ENCODE results near the gene BTNL9. TPM values are rescaled to one million over a fixed set of nuclear protein-coding genes. Genes with fewer than 3 reads are reported as not detected.

Gene BTNL9
- total and polyA plus RNA-seq, 8 donors = 11.0 to 56.1 (median 18.7) TPM

GRCh38 chr5:181105391-181106025, 65.4 kb downstream of the BTNL9 start:
- Histone ChIP-seq H3K27ac (no peak overlapping the region), H3K36me3 (no peaks in the 10 kb centered on the region), H3K9me3 (no peaks in the 10 kb centered on the region), H3K27me3 (peaks cover under 1 to 71% of the 10 kb centered on the region in 2 donors), H3K4me1 (no peaks in the 10 kb centered on the region), H3K4me3 (no peak overlapping the region)
- intact Hi-C loops (cut with DNase I) = no loop called here
- no peak for TF ChIP-seq CTCF (IDR thresholded peaks at IDR 0.05)
- ATAC-seq = no peak
- DNase-seq = no peak

- peaks cover 0 to 84% of the 10 kb centered on the region in 2 donors for H3K27me3 ChIP-seq
- intact Hi-C loops (cut with DNase I) = no loop called here
- TF ChIP-seq CTCF (IDR thresholded peaks at IDR 0.05) = no peak
- no peak overlapping the region for H3K4me3 ChIP-seq
- no peaks in the 10 kb centered on the region for H3K36me3 ChIP-seq
- no peak overlapping the region for H3K27ac ChIP-seq
- no peaks in the 10 kb centered on the region for H3K4me1 ChIP-seq
- H3K9me3 ChIP-seq = no peaks in the 10 kb centered on the region
- ATAC-seq (no peak), DNase-seq (no peak)
Observed at GRCh38 chr5:181107699-181108098, 67.6 kb downstream of the BTNL9 start.

- H3K27me3 ChIP-seq = peaks cover 0 to 92% of the 10 kb centered on the region in 2 donors
- TF ChIP-seq CTCF (IDR thresholded peaks at IDR 0.05) = no peak
- H3K4me3 ChIP-seq = no peak overlapping the region
- DNase-seq (no peak), ATAC-seq (no peak)
- intact Hi-C loops (cut with DNase I) = no loop called here
- no peaks in the 10 kb centered on the region for H3K4me1 ChIP-seq
- H3K36me3 ChIP-seq = no peaks in the 10 kb centered on the region
- H3K9me3 ChIP-seq = no peaks in the 10 kb centered on the region
- no peak overlapping the region for H3K27ac ChIP-seq
Observed at GRCh38 chr5:181108578-181109165, 68.6 kb downstream of the BTNL9 start.

- no peak for DNase-seq
- H3K36me3 ChIP-seq = no peaks in the 10 kb centered on the region
- intact Hi-C loops (cut with DNase I) = no loop called here
- H3K27me3 ChIP-seq = peaks cover 7 to 94% of the 10 kb centered on the region in 2 donors
- H3K4me1 ChIP-seq = no peaks in the 10 kb centered on the region
- ATAC-seq = no peak
- H3K4me3 ChIP-seq = no peak overlapping the region
- no peak for TF ChIP-seq CTCF (IDR thresholded peaks at IDR 0.05)
- no peaks in the 10 kb centered on the region for H3K9me3 ChIP-seq
- H3K27ac ChIP-seq = no peak overlapping the region
Observed at GRCh38 chr5:181109489-181110013, 69.5 kb downstream of the BTNL9 start.

DNA sequence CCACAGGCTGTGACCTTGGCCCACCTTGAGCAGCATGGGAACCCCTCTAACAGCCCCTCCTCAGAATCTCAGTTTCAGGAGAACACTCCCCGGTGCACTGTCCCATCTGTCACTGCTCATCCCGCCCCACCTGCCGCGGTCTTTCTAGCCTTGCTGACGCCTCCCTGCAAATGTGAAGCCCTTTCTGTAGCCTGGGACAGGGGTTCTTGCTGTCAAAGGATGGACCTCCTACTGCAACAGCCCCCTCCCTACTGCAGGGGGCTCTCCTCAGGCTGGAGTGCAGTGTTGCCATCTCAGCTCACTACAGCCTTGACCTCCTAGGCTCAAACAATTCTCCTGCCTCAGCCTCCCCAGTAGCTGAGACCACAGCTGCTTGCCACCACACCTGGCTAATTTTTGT, 70.9 kb downstream of the BTNL9 start:
- no peak for ATAC-seq
- TF ChIP-seq CTCF (IDR thresholded peaks at IDR 0.05) = no peak
- Histone ChIP-seq H3K27ac (no peak overlapping the region), H3K4me3 (no peak overlapping the region), H3K27me3 (peaks cover 21 to 94% of the 10 kb centered on the region in 2 donors), H3K9me3 (no peaks in the 10 kb centered on the region), H3K4me1 (no peaks in the 10 kb centered on the region), H3K36me3 (no peaks in the 10 kb centered on the region)
- DNase-seq = no peak
- intact Hi-C loops (cut with DNase I) = no loop called here

Small RNAs within 50 kb of the gene (microRNA-seq; reads per million reads assigned to microRNA genes)
- 0 reads per million in 2 donors for gene MIR8089

Other genes with a start within 250 kb of the BTNL9 start
- 100 to 1,000 TPM; 160 to 263 TPM for gene MGAT1, start 237.5 kb upstream of the BTNL9 start, total RNA-seq
- gene MGAT1, start 237.5 kb upstream of the BTNL9 start, polyA plus RNA-seq (ENCODE audit: insufficient read length in 6 of 6) = 10 to 100 TPM; 70.6 to 98.4 (median 83.1) TPM
- 10 to 100 TPM; 21.4 to 22.1 TPM for gene ZFP62, start 179.0 kb upstream of the BTNL9 start, total RNA-seq
- gene ZFP62, start 179.0 kb upstream of the BTNL9 start, polyA plus RNA-seq (ENCODE audit: insufficient read length in 6 of 6) = 10 to 100 TPM; 54.9 to 66.1 (median 60.6) TPM
- gene BTNL8, start 141.1 kb upstream of the BTNL9 start, total RNA-seq = 1 to 10 TPM in 1 of 2 donors, under 1 TPM in 1; 0.47 to 1.8 TPM
- 1 to 10 TPM in 2 of 6 donors, under 1 TPM in 4; 0.48 to 1.1 (median 0.81) TPM for gene BTNL8, start 141.1 kb upstream of the BTNL9 start, polyA plus RNA-seq (ENCODE audit: insufficient read length in 6 of 6)
- under 1 TPM in 1 of 2 donors, not detected in 1; 0.42 TPM for gene BTNL3, start 51.4 kb upstream of the BTNL9 start, total RNA-seq
- under 1 TPM in 3 of 6 donors, not detected in 3; 0.08 to 0.31 (median 0.09) TPM for gene BTNL3, start 51.4 kb upstream of the BTNL9 start, polyA plus RNA-seq (ENCODE audit: insufficient read length in 6 of 6)
- not detected for gene OR2V1, start 90.9 kb downstream of the BTNL9 start, total RNA-seq
- gene OR2V1, start 90.9 kb downstream of the BTNL9 start, polyA plus RNA-seq (ENCODE audit: insufficient read length in 6 of 6) = under 1 TPM in 2 of 6 donors, not detected in 4; 0.06 TPM
- not detected for gene OR2V2, start 107.3 kb downstream of the BTNL9 start, total RNA-seq
- under 1 TPM in 4 of 6 donors, not detected in 2; 0.03 to 0.06 (median 0.04) TPM for gene OR2V2, start 107.3 kb downstream of the BTNL9 start, polyA plus RNA-seq (ENCODE audit: insufficient read length in 6 of 6)
- 1 to 10 TPM; 4.3 to 5.7 TPM for gene TRIM7, start 164.9 kb downstream of the BTNL9 start, total RNA-seq
- under 1 TPM; 0.30 to 0.43 (median 0.39) TPM for gene TRIM7, start 164.9 kb downstream of the BTNL9 start, polyA plus RNA-seq (ENCODE audit: insufficient read length in 6 of 6)
- gene TRIM41, start 183.0 kb downstream of the BTNL9 start, total RNA-seq = 10 to 100 TPM; 24.2 to 24.5 TPM
- gene TRIM41, start 183.0 kb downstream of the BTNL9 start, polyA plus RNA-seq (ENCODE audit: insufficient read length in 6 of 6) = 10 to 100 TPM; 24.9 to 27.6 (median 26.6) TPM
- 1,000 to 10,000 TPM; 1,244 to 1,308 TPM for gene RACK1, start 203.6 kb downstream of the BTNL9 start, total RNA-seq
- 1,000 to 10,000 TPM; 2,652 to 3,083 (median 2,991) TPM for gene RACK1, start 203.6 kb downstream of the BTNL9 start, polyA plus RNA-seq (ENCODE audit: insufficient read length in 6 of 6)
- gene TRIM52, start 220.9 kb downstream of the BTNL9 start, total RNA-seq = 10 to 100 TPM; 12.4 to 12.9 TPM
- gene TRIM52, start 220.9 kb downstream of the BTNL9 start, polyA plus RNA-seq (ENCODE audit: insufficient read length in 6 of 6) = 10 to 100 TPM; 36.9 to 45.9 (median 40.3) TPM